ENCODE data around the gene KMT2D.

Gene KMT2D

DNA sequence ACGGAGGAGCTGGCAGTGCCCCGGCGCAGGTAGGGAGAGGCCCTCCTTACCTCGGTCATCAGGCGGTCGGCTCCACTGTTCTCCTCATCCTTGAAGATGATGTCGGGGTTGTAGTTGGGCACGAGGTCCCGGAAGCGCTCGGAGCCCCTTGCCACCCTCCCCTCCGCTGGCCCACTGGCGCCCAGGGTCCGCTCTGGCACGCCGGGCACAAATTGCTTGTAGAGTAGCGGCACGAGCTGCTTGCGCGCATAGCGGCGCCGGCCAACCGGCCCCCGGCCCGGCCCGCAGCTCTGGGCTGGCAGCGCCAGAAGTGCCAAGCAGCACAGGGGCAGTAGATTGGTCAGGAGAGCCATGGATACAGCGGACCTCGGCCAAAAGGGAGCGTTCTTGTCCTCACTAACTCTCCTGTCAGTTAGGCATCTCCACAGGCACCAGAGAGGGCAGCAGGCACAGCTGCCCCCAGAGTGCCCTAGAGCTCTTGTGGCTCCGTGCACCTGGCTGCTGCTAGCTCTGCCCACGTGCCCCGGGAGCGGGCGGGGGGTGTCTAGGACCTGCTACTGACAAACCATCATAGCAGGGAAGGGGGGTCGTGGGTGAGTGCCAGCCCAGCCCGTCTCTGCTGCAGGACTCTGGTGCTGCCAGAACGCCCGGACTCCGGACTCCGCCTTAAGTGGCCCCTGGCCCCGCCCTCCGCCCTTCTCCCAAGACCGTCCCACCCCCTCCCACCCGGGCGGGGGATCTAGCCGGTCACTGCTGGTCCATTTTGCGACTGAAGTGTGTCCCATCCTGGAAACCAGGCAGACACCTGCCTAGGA lies 33.8 kb upstream of the KMT2D start, which contains the start of gene DHH:
DHH (minus strand) TSS at position 642 of the 815 bp plus-strand sequence; CDS start at position 353, 289 bp downstream.
- Histone ChIP-seq H2AFZ (ENCODE audit: low read depth, low read length) (no peak within 1 kb of the TSS), H3K36me3 (ENCODE audit: insufficient read depth, low read length) (peaks cover 20% of the 10 kb centered on the region), H3K4me3 (ENCODE audit: low read depth in 1 of 2, low read length in 2 of 2) (no peak within 1 kb of the TSS), H3K4me2 (ENCODE audit: insufficient read depth, low read length) (no peak within 1 kb of the TSS), H3K27ac (ENCODE audit: low read length) (no peak within 1 kb of the TSS), H3K27me3 (ENCODE audit: insufficient read depth, low read length, poor library complexity) (peaks cover 35% of the 10 kb centered on the region), H3K9ac (ENCODE audit: low read depth, low read length) (no peak within 1 kb of the TSS), H3K79me2 (ENCODE audit: insufficient read depth, low read length) (no peaks in the 10 kb centered on the region), H4K20me1 (ENCODE audit: insufficient read depth, low read length) (no peaks in the 10 kb centered on the region; the same call in 1 of the 2 replicates), H3K9me3 (ENCODE audit: insufficient read depth, low read length, severe bottlenecking) (no peaks in the 10 kb centered on the region), H3K4me1 (ENCODE audit: insufficient read depth, low read length) (peaks cover 21% of the 10 kb centered on the region)
- ATAC-seq (ENCODE audit: insufficient read depth, low read depth) (no peak), DNase-seq (no peak)
- TF ChIP-seq, protein P1, sequence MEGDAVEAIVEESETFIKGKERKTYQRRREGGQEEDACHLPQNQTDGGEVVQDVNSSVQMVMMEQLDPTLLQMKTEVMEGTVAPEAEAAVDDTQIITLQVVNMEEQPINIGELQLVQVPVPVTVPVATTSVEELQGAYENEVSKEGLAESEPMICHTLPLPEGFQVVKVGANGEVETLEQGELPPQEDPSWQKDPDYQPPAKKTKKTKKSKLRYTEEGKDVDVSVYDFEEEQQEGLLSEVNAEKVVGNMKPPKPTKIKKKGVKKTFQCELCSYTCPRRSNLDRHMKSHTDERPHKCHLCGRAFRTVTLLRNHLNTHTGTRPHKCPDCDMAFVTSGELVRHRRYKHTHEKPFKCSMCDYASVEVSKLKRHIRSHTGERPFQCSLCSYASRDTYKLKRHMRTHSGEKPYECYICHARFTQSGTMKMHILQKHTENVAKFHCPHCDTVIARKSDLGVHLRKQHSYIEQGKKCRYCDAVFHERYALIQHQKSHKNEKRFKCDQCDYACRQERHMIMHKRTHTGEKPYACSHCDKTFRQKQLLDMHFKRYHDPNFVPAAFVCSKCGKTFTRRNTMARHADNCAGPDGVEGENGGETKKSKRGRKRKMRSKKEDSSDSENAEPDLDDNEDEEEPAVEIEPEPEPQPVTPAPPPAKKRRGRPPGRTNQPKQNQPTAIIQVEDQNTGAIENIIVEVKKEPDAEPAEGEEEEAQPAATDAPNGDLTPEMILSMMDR (IDR thresholded peaks at IDR 0.05; ENCODE audit: borderline replicate concordance, extremely low read depth, low read length, poor library complexity, severe bottlenecking) = no peak
- TF ChIP-seq EZH2 (IDR thresholded peaks at IDR 0.05; ENCODE audit: borderline replicate concordance, low read depth, low read length, severe bottlenecking) = no peak

DNA sequence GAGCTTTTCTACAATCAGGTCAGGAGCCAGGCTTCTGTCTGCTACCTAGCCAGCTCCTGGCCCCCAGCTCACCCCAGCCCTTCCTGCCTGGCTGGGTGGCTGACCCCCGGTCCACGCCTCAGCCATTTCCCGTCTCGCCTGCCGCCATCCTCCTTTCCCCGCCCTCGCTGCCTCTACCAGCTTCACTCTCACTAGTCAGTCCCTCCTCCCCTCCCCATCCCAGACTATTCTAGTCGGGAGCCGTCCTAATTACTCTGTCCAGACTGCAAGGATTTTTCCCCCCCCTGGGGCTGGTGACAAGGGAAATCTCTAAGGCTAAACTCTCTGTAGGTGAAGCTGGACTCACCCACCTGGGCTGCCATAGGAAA lies 33.2 kb upstream of the KMT2D start:
- Histone ChIP-seq H3K4me2 (ENCODE audit: insufficient read depth, low read length) (no peak overlapping the region), H3K4me1 (ENCODE audit: insufficient read depth, low read length) (peaks cover 26% of the 10 kb centered on the region), H4K20me1 (ENCODE audit: insufficient read depth, low read length) (no peaks in the 10 kb centered on the region; the same call in 1 of the 2 replicates), H3K27ac (ENCODE audit: low read length) (no peak overlapping the region), H3K9ac (ENCODE audit: low read depth, low read length) (no peak overlapping the region), H3K27me3 (ENCODE audit: insufficient read depth, low read length, poor library complexity) (peaks cover 41% of the 10 kb centered on the region), H3K79me2 (ENCODE audit: insufficient read depth, low read length) (no peaks in the 10 kb centered on the region), H3K4me3 (ENCODE audit: low read depth in 1 of 2, low read length in 2 of 2) (no peak overlapping the region), H2AFZ (ENCODE audit: low read depth, low read length) (no peak overlapping the region), H3K36me3 (ENCODE audit: insufficient read depth, low read length) (peaks cover 17% of the 10 kb centered on the region), H3K9me3 (ENCODE audit: insufficient read depth, low read length, severe bottlenecking) (no peaks in the 10 kb centered on the region)
- ATAC-seq (ENCODE audit: insufficient read depth, low read depth) (no peak), DNase-seq (no peak)
- TF ChIP-seq, protein P1 (IDR thresholded peaks at IDR 0.05; ENCODE audit: borderline replicate concordance, extremely low read depth, low read length, poor library complexity, severe bottlenecking) = no peak
- no peak for TF ChIP-seq EZH2 (IDR thresholded peaks at IDR 0.05; ENCODE audit: borderline replicate concordance, low read depth, low read length, severe bottlenecking)

DNA sequence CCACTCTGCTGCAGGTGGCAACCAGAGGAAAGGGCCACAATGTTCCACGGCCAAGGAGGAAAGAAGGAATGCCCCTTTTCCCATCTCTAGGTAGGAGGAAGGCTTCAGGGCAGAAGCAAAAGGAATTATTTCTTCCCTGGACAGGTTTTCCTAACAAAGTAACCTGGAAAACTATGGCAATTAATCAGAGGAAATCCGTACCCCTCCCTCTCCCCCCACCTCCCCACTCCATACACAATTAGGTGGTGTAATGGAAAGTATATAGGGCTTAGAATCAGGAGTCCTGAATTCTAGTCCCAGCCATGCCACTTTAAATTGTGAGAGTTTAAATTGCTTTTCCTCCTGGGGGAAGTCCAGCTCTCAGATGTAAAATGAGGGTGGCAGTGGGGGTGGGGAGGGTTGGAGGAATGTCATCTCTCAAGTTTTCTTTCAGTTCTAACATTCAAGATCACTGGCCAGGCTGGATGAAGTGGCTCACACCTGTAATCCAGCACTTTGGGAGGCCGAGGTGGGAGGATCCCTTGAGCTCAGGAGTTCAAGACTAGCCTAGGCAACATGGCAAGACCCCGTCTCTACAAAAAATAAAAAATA lies 32.3 kb upstream of the KMT2D start:
- Histone ChIP-seq H3K4me2 (ENCODE audit: insufficient read depth, low read length) (no peak overlapping the region), H2AFZ (ENCODE audit: low read depth, low read length) (no peak overlapping the region), H3K4me1 (ENCODE audit: insufficient read depth, low read length) (peaks cover 35% of the 10 kb centered on the region), H3K27me3 (ENCODE audit: insufficient read depth, low read length, poor library complexity) (peaks cover 46% of the 10 kb centered on the region), H3K9ac (ENCODE audit: low read depth, low read length) (no peak overlapping the region), H3K27ac (ENCODE audit: low read length) (no peak overlapping the region), H3K79me2 (ENCODE audit: insufficient read depth, low read length) (no peaks in the 10 kb centered on the region), H3K36me3 (ENCODE audit: insufficient read depth, low read length) (peaks cover 13% of the 10 kb centered on the region), H4K20me1 (ENCODE audit: insufficient read depth, low read length) (no peaks in the 10 kb centered on the region; the same call in 1 of the 2 replicates), H3K4me3 (ENCODE audit: low read depth in 1 of 2, low read length in 2 of 2) (no peak overlapping the region), H3K9me3 (ENCODE audit: insufficient read depth, low read length, severe bottlenecking) (no peaks in the 10 kb centered on the region)
- DNase-seq (no peak), ATAC-seq (ENCODE audit: insufficient read depth, low read depth) (no peak)
- TF ChIP-seq, protein P1 (IDR thresholded peaks at IDR 0.05; ENCODE audit: borderline replicate concordance, extremely low read depth, low read length, poor library complexity, severe bottlenecking) = no peak

Data from DND-41 (cell line).